Activated T-cell treated with anti-CD3 and anti-CD28 coated beads, Interleukin-2, amount 50 U/mL, for 72 hours (primary cell): Measurements from ENCODE around the gene ACTG1. TPM values are rescaled to one million over a fixed set of nuclear protein-coding genes. Genes with fewer than 3 reads are reported as not detected.

ENCODE experiments used
- ATAC-seq, 2 donors: fragments of 150-1000 bp; cut with Tn5 transposase; replicated peaks in 1 of 2; 2 replicates each; pipeline ENCODE4 v1.10.0; 2021; ENCODE audit warnings: moderate library complexity in 2 of 2, mild to moderate bottlenecking in 1 of 2
- DNase-seq, 2 donors: peaks; one replicate each; pipeline ENCODE4 v3.0.0; 2021 to 2022; ENCODE audit warnings: mixed read lengths in 1 of 2
- H3K27ac Mint-ChIP-seq: one replicate; pipeline ENCODE4 v1.8.0; 2022; ENCODE audit warnings: mild to moderate bottlenecking, moderate library complexity, mixed read lengths
- H3K27me3 Mint-ChIP-seq: one replicate; pipeline ENCODE4 v1.8.0; 2022; ENCODE audit warnings: low read depth, mixed read lengths
- H3K36me3 Mint-ChIP-seq, 2 donors: one replicate each; pipeline ENCODE4 v1.8.0; 2022; ENCODE audit warnings: mixed read lengths in 2 of 2, mild to moderate bottlenecking in 1 of 2; ENCODE audit not compliant: insufficient read depth in 2 of 2
- H3K4me1 Mint-ChIP-seq: one replicate; pipeline ENCODE4 v1.8.0; 2022; ENCODE audit warnings: low read depth, mixed read lengths
- H3K4me3 Mint-ChIP-seq, 2 donors: one replicate each; pipeline ENCODE4 v1.8.0; 2022; ENCODE audit warnings: mild to moderate bottlenecking in 2 of 2, mixed read lengths in 2 of 2, moderate library complexity in 2 of 2
- H3K9me3 Mint-ChIP-seq, 2 donors: one replicate each; pipeline ENCODE4 v1.8.0; 2022; ENCODE audit warnings: mixed read lengths in 2 of 2
- total RNA-seq, 2 donors: library from RNA; stranded (reverse); gene quantifications; one replicate each; pipeline ENCODE4 v1.2.3, GENCODE V29; 2022

ACTG1 gene
- total RNA-seq, 2 donors from 2014 or later, result 3,862 to 3,966 TPM

- DNase-seq (no peak), ATAC-seq (no peak)
- no peak overlapping the region for H3K27ac Mint-ChIP-seq
- H3K4me3 Mint-ChIP-seq, result no peak overlapping the region
- H3K27me3 Mint-ChIP-seq, result peaks cover 6% of the 10 kb centered on the region
- no peaks in the 10 kb centered on the region for H3K9me3 Mint-ChIP-seq
- no peaks in the 10 kb centered on the region for H3K4me1 Mint-ChIP-seq
- peaks cover 1 to 2% of the 10 kb centered on the region in 2 donors for H3K36me3 Mint-ChIP-seq
Measured at GRCh38 chr17:81540676-81541027, 28.1 kb upstream of the ACTG1 start.

GRCh38 chr17:81539961-81540675 is 27.5 kb upstream of the ACTG1 start:
- Mint-ChIP-seq H3K9me3 (no peaks in the 10 kb centered on the region), H3K27ac (no peak overlapping the region), H3K4me3 (no peak overlapping the region), H3K4me1 (no peaks in the 10 kb centered on the region), H3K36me3 (peaks cover 1 to 2% of the 10 kb centered on the region in 2 donors), H3K27me3 (peaks cover 9% of the 10 kb centered on the region)
- ATAC-seq, result no peak
- no peak for DNase-seq

- Mint-ChIP-seq H3K27ac (no peak overlapping the region), H3K4me3 (no peak overlapping the region), H3K4me1 (no peaks in the 10 kb centered on the region), H3K9me3 (no peaks in the 10 kb centered on the region), H3K27me3 (peaks cover 9% of the 10 kb centered on the region), H3K36me3 (peaks cover 1 to 2% of the 10 kb centered on the region in 2 donors)
- no peak for DNase-seq
- no peak for ATAC-seq
Measured at GRCh38 chr17:81539571-81539900, 26.9 kb upstream of the ACTG1 start.

- DNase-seq (no peak), ATAC-seq (no peak)
- H3K9me3 Mint-ChIP-seq, result no peaks in the 10 kb centered on the region
- H3K4me1 Mint-ChIP-seq, result no peaks in the 10 kb centered on the region
- peaks cover 9% of the 10 kb centered on the region for H3K27me3 Mint-ChIP-seq
- no peak overlapping the region for H3K27ac Mint-ChIP-seq
- peaks cover 1 to 2% of the 10 kb centered on the region in 2 donors for H3K36me3 Mint-ChIP-seq
- H3K4me3 Mint-ChIP-seq, result no peak overlapping the region
Measured at GRCh38 chr17:81538651-81539570, 26.3 kb upstream of the ACTG1 start.

DNA sequence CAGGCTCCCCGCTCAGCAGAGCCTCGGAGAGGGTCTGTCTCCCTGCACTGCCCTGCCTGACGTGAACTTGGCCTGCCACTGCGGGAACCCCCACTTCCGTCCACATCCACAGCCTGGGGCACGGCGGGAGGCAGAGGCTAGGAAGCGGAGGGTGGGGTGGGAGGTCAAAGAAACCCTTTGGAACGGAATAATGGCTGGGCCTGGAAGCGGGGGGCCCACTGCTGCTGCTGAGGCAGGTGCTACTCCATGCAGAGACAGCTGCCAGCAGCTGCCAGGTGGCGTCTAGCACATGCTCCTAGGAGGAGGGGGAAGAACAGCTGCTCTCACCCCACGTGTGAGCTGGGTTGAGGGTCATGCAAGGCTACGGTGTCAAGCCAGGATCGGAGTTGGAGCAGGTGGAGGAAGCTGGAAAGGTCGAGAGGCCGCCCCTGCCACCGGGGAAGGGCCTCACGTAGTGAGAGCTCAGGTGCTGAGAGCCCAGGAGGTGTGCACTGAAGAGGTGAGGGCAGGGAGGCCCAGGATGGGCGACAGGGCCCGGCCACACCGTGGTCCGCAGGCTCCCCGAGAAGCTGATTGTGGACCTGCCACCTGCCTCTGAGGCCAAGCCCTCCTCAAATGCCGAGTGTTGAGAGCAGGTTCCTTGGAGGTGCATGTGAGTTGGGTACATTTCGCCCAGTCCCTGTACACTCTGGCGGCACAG is 25.4 kb upstream of the ACTG1 start:
- DNase-seq (no peak), ATAC-seq (no peak)
- Mint-ChIP-seq H3K4me3 (no peak overlapping the region), H3K27me3 (peaks cover 16% of the 10 kb centered on the region), H3K36me3 (peaks cover 1 to 2% of the 10 kb centered on the region in 2 donors), H3K27ac (no peak overlapping the region), H3K4me1 (no peaks in the 10 kb centered on the region), H3K9me3 (no peaks in the 10 kb centered on the region)

GRCh38 chr17:81537343-81537855 is 24.8 kb upstream of the ACTG1 start:
- peak; percentile 49 to 62 for ATAC-seq
- peaks cover 16% of the 10 kb centered on the region for H3K27me3 Mint-ChIP-seq
- peak; percentile 34 to 39 for DNase-seq
- H3K4me3 Mint-ChIP-seq, result no peak overlapping the region
- H3K36me3 Mint-ChIP-seq, result peaks cover 1 to 2% of the 10 kb centered on the region in 2 donors
- no peak overlapping the region for H3K27ac Mint-ChIP-seq
- H3K4me1 Mint-ChIP-seq, result no peaks in the 10 kb centered on the region
- H3K9me3 Mint-ChIP-seq, result no peaks in the 10 kb centered on the region

- Mint-ChIP-seq H3K36me3 (peaks cover 0 to 1% of the 10 kb centered on the region in 2 donors), H3K4me3 (no peak overlapping the region), H3K4me1 (no peaks in the 10 kb centered on the region)
Measured at GRCh38 chr17:81536299-81537290, 24.0 kb upstream of the ACTG1 start.

GRCh38 chr17:81535480-81536298 is 23.1 kb upstream of the ACTG1 start:
- Mint-ChIP-seq H3K4me1 (no peaks in the 10 kb centered on the region), H3K27ac (no peak overlapping the region), H3K36me3 (peaks cover 0 to 1% of the 10 kb centered on the region in 2 donors), H3K9me3 (no peaks in the 10 kb centered on the region), H3K4me3 (no peak overlapping the region), H3K27me3 (peaks cover 16% of the 10 kb centered on the region)
- ATAC-seq (no peak), DNase-seq (no peak)

More at GRCh38 chr17:81536299-81537290, 24.0 kb upstream of the ACTG1 start:
- Mint-ChIP-seq H3K27me3 (peaks cover 16% of the 10 kb centered on the region), H3K9me3 (no peaks in the 10 kb centered on the region), H3K27ac (no peak overlapping the region)
- no peak for ATAC-seq
- no peak for DNase-seq

DNA sequence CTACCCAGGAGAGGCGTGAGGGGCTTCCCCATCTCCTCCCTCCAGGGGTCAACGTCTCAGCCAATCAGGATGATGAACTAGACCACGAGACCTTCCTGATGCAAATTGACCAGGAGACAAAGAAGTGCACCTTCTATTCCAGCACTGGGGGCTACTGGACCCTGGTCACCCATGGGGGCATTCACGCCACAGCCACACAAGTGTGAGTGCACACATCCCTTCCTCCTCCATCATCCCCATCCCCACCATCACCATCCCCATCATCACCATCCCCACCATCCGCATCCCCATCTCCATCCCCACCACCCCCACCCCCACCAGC is 22.4 kb upstream of the ACTG1 start:
- H3K4me1 Mint-ChIP-seq, result no peaks in the 10 kb centered on the region

GRCh38 chr17:81534157-81535006 is 21.8 kb upstream of the ACTG1 start:
- Mint-ChIP-seq H3K27me3 (peaks cover 16% of the 10 kb centered on the region), H3K4me1 (no peaks in the 10 kb centered on the region), H3K4me3 (no peak overlapping the region), H3K27ac (no peak overlapping the region), H3K9me3 (no peaks in the 10 kb centered on the region), H3K36me3 (peaks cover 0 to 1% of the 10 kb centered on the region in 2 donors)
- ATAC-seq (peak in 1 of 2 donors; percentile 4), DNase-seq (no peak)

More for the DNA sequence above, 22.4 kb upstream of the ACTG1 start:
- Mint-ChIP-seq H3K4me3 (no peak overlapping the region), H3K9me3 (no peaks in the 10 kb centered on the region), H3K27me3 (peaks cover 16% of the 10 kb centered on the region), H3K36me3 (peaks cover 0 to 1% of the 10 kb centered on the region in 2 donors), H3K27ac (no peak overlapping the region)
- ATAC-seq (no peak), DNase-seq (no peak)
